ENCODE measurements around the gene IFNL2.
"Not testable (repeated sequence)": the region's sequence is repeated elsewhere in the genome, so short reads cannot be mapped to it uniquely, and the experiment has no call there.

The IFNL2 gene

DNA sequence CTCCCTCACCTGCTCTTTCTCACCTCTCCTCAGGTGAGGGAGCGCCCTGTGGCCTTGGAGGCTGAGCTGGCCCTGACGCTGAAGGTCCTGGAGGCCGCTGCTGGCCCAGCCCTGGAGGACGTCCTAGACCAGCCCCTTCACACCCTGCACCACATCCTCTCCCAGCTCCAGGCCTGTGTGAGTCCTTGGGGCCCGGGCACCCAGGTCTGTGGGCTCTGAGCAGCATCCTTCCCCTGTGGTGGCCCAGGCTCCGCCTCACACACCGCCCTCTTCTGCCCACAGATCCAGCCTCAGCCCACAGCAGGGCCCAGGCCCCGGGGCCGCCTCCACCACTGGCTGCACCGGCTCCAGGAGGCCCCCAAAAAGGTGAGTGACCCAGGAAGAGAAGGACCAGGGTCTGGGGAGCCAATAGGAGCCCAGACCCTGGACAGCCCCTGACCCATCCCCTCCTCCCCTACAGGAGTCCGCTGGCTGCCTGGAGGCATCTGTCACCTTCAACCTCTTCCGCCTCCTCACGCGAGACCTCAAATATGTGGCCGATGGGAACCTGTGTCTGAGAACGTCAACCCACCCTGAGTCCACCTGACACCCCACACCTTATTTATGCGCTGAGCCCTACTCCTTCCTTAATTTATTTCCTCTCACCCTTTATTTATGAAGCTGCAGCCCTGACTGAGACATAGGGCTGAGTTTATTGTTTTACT is 29.9 kb downstream of the IFNL2 start:
- no peak for DNase-seq

DNA sequence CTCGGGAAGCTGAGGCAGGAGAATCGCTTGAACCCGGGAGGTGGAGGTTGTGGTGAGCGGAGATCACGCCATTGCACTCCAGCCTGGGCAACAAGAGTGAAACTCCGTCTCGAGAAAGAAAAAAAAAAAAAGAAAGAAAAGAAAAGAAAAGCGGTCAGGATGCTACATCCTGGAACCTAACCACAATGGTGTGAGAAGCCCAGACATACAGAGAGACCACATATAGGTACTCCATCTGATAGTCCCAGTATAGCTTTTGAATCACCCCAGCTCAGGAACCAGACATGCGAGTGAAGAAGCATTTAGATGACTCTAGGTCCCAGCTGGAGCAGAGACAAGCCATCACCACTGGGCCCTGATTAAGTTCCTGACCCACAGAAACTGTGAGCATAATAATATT is 31.2 kb downstream of the IFNL2 start:
- DNase-seq, result no peak

DNA sequence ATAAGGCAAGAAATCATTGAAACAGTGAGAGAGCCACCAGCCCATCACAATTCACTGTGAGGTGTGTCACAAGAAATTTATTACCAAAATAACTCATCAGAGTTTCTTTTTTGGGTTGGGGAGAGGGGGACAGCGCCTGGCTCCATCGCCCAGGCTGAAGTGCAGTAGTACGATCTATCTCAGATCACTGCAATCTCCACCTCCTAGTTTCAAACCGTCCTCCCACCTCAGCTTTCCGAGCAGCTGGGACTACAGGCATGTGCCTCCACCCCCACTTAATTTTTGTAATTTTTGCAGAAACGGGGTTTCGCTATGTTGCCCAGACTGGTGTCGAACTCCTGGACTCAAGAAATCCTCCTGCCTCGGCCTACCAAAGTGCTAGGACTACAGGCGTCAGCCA is 31.6 kb downstream of the IFNL2 start:
- no peak for DNase-seq

DNA sequence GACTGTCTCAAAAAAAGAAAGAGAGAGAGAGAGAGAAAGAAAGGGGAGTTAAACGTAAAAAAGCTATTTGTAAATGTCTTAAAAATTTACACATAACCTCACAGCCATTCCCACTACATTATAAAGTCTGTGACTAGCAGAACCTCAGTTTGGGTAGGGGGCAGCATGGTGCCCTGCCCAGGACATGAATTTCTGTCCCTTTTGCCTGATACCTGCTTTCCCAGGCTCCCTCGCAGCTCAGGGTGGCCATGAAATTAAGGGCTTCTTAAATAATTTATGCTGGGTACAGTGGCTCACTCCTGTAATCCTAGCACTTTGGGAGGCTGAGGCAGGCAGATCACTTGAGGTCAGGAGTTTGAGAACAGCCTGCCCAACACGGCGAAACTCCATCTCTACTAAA is 32.8 kb downstream of the IFNL2 start:
- no peak for DNase-seq

DNA sequence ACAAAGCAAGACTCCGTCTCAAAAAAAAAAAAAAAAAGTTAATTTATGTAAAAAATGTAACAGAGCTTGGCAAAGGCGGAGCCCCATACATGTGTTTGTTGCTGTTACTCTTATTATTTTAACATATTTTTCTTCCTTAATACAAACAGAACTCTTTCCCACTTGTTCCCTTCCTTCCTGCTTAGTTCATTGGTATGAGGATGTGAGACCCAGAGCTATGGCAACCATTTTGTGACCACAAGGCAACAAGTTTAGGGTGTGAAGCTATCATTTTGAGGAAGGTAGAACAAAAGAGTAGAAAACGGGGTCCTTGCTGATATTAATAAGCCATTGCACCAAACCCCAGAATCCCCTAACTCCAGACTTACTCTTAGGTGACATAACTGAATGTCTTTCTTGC is 33.4 kb downstream of the IFNL2 start:
- no peak for DNase-seq

DNA sequence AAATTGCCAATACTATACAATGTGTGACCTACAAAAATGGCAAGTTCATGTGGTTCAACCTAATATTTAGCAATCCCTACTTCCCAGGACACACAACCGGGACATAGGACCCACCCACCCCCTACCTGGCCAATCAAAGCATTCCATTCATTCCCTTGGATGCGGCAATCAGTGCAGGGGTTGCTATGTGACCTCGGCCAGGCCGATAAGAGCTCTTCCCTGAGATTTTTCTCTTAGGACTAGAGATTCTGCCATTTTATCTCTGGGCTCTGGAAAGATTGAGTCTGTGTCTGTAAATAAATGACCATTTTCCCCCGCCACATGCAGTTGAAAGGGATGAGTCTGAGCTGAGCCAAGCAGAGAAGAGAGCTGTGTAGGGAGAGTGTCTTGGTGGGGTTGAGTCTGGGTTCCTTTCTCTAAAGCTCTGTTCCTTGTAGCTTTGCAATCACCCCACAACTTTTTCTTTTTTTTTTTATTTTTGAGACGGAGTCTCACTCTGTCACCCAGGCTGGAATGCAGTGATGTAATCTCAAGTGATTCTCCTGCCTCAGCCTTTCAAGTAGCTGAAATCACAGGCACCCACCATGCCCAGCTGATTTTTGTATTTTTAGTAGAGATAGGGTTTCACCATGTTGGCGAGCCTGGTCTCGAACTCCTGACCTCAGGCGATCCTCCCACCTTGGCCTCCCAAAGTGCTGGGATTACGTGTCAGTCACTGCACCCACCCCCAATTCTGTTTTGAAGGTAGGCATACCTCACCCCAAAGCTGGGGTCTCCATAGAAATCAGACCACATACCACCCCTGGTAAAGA is 35.4 kb downstream of the IFNL2 start:
- no peak for DNase-seq

DNA sequence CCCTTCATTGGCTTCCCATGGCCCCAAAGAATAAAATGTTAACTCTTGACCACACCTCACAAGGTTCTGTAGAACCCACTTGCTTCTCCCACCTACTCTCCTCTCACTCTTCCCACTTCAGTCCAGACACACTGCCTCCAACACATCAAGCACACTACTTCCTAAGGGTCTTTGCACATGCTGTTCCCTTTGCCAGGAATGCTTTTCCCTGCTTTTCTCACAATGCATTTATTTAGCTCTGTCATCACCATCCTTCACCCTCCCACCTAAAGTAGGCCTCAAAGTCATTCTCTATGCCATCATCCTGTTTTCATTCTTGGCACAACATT is 36.0 kb downstream of the IFNL2 start:
- no peak for DNase-seq

DNA sequence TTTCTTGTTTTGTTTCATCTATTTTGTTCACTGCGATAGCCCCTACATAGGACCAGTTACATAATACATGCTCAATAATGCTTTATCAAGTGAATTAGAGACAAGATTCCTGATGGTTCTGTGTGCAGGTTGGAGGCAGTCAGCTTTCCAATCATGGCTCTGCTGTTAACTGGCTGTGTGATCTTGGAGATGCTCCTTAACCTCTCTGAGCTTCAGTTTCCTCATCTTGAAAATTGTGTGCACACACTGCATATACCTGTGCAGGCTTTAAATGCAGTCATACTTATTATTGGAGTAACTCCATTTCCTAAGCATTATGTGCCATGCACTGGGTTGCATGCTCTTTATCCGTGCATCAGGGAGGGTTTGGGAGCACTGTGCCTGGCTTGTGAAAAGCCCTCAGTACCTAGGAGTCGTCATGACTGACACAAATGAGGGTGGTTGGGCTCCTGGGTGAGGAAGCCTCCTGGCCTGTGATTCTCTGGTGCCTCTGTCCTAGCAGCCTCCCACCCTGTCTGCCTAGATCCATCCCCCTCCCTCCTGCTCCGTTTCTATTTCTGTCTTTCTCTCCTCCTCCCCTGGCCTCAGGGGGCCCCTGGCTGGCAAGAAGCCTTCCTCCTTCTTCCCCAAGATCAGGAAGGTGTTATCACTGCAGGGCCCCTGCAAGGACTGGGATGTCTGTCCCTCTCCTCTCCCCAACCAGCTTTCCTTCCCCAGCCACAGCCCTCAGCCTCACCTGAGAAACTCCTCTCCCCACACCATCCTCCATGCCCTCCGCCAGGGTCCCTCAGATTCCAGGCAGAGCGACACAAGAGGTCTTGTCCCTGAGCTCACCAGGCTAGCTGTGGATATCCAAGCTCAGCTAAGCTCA is 36.7 kb downstream of the IFNL2 start:
- DNase-seq, result no peak

DNA sequence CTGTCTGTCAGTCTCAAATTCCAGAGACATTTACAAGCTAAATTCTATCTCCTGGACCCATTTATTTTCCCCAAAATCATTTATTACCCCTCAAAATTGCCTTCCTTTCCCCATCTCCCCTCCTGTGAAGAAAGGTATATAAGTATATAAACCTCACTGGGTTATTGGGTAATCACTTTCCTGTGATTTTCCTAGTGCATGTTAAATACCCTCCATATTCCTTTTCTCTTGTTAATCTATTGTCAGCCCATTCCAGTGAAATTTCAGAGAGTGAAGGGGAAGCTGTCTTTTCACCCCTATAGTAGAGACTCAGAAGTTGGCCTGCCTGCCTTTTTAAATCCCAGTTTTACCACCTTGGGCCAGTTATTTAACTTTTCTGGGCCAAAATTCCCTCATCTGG is 37.9 kb downstream of the IFNL2 start:
- no peak for DNase-seq

DNA sequence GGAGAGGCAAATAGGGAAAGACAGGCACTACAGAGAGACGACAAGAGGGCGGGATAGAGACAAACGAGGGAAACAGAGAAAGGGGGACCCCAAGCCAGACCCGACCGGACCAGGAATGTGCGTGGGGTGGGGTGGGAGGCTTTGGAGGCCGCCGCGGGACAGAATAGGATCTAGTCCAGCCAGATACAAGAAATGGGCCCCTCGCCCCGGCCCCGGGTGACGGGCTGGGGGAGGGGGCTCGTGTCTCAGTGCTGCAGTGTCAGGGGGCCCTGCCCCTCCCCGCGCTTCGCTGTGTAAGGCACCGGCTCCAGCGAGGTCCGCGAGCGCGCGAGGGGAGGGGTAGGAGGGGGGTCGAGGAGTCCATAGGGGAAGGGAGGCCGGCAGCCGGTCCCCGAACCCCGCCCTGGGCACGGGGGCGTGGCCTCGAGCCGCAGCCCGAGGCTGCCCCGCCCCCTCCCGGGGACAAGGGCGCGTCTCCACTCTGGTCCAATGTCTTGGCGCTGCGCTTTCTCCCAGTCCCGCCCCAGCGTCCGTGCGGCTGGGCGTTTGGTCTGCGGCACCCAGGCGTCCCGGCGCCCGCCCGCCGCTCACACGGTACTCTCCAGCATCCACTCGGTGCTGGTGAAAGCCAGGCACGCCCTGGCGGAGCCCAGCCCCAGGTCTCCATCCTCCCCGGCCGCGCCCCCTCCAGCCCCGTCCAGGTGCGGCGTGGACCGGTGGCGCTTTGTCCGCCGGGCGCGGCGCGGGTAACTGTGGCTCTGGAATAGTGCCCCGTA is 39.0 kb downstream of the IFNL2 start:
- no peak for DNase-seq

DNA sequence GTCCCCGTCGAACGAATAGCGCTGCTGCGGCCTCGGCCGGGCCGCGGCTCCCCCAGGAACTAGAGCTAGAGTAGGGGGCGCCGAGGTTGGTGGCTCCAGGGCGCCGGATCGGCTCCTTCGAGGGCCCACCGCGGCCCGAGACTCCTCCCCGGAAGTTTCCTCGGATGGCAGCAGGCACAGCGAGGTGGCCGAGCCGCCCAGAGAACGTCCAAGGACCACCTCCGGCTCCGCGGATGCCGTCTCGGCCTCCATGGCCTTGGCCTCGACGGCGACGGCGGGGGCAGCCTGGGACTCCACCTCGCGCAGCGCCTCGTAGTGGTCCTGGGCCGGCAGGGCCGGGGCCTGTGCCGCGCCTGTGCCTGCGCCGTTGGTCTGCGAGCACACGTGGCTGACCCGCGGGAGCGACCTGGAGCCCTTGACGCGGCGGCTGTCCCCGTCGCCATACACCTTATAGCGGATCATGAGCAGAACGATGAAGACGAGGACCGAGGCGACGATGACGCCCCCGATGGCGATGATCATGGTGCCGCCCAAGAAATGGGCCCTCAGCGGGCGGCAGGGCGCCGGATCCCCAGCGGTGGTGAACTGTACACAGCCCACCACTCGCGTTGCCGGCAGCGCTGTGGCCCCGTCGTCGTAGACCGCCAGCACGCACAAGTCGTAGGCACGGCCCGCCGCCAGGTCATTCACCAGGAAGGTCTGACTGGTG is 39.8 kb downstream of the IFNL2 start:
- no peak for DNase-seq

DNA sequence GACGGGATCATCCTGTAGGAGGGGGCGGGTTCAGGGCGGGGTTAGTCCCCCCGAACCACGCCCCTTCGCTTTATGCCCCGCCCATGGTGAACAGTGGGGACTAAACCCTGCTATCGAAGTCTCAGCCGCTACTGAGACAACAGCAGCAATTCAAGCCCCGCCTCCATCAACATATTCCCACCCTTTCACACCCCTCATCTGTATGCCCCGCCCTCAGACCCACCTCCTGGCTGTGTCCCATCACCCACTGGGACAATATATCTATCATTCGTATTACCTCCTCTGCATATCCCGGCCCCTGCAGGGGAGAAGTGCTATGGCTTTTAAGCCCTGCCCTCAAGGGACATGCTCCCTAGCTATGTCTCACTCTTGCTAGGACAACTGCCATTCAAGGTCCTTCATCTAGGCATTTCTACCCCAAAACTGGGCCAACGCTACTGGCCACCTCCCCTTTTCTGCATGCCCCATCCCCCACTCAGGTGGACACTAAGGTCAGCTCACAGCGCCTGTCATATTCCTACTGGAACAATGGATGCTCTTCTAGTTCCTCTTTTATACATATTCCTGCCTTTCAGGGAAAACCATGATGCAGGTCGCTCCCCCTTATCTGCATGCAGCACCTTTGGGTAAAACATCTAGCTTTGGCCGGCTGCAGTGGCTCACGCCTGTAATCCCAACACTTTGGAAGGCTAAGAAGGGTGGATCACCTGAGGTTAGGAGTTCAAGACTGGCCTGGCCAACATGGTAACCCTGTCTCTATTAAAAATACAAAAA is 40.5 kb downstream of the IFNL2 start:
- DNase-seq, result no peak

DNA sequence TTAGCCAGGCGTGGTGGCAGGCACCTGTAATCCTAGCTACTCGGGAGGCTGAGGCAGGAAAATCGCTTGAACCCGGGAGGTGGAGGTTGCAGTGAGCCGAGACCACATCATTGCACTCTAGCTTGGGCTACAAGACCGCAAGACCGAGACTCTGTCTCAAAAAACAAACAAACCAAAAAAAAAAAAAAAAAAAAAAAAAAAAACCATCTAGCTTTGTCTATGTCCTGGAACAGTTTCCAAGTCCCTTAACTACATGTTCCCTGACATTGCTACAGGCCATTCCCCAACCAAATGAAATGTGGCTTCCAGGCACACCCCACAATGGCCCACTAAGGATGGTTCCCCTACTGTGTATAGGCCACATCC is 41.1 kb downstream of the IFNL2 start:
- DNase-seq, result not testable (repeated sequence)

DNA sequence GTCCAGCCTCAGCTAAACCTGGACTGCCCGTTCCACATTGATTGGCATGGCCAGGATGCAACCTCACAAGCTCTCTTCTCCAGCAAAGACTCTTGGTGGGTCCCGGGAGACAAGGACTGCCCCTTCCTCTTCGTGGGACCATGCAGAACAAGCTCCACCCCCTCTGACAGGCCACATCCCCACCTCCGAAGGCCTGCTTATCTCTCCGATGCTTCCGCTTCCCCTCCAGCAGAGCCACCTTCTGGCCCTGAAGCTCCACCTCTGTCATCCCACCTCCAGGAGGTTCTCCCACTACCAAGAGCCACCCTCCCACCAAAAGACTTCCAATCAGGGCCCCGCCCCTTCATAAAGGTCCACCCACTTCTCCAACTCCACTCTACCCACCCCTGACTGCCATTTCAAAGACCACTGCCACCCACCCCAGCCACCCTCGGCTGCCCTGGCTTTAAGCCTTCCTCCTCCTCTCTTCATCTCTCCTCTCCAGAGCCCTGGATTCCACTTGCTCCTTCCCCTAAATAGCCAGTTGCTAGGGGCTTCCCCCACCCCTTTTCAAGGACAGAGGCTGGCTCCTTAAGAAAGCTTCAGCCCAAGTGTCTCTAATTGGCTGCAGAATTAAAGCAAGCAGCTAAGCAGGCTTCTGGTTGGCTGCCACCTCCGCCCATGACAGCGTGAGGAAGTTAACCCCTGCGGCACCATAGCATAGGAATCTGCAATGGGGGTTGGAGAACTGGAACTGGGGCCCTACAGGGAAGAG is 42.5 kb downstream of the IFNL2 start:
- DNase-seq, result no peak

DNA sequence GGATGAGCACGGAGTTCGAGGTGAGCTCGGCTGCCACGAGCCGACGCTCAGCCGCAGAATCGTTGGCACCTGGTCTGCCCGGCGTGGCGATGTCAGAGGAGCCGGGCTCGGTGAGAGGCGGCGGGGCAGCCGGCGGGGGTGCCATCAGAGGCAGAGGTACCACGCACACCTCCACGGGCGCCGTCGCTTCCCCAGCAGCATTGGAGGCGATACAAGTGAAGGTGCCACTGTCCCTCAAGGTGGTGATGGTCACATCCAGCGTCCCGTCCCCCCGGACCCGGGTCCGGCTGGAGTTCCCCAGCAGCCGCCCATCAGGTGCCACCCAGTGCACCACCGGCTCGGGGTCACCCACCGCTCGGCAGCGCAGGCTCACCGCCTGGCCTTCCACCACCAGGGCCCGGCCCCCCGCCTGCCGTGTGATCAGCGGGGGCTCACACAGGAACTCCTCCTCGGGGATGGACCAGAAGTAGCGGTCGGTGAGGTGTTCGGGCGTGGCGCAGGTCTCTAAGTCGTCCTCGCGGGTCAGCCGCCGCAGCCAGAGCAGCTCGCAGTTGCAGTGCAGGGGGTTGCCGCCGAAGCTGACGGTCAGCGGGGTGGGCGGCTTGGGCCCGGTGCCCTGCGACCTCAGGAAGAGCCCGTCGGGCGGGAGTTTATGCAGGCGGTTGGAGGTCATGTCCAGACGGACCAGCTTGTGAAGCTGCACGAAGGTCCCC is 46.0 kb downstream of the IFNL2 start:
- no peak for DNase-seq

DNA sequence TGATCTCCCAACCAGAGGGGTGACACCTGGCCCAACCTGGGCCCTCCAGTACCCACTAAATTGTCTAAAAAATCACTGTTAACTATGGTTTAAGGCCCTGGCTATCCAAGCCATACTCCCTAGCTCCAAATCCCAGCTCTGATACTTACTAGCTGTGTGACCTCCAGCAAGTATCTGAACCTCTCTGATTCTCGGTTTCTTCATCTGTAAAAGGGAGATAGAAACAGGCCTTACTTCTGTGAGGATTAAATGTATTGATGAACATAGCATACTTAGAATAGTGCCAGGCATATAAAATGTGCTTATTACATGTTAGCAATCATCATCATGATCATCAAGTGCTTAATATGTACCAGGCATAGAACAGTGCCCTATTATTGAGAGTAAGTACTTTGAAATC is 47.7 kb downstream of the IFNL2 start:
- DNase-seq, result no peak

DNA sequence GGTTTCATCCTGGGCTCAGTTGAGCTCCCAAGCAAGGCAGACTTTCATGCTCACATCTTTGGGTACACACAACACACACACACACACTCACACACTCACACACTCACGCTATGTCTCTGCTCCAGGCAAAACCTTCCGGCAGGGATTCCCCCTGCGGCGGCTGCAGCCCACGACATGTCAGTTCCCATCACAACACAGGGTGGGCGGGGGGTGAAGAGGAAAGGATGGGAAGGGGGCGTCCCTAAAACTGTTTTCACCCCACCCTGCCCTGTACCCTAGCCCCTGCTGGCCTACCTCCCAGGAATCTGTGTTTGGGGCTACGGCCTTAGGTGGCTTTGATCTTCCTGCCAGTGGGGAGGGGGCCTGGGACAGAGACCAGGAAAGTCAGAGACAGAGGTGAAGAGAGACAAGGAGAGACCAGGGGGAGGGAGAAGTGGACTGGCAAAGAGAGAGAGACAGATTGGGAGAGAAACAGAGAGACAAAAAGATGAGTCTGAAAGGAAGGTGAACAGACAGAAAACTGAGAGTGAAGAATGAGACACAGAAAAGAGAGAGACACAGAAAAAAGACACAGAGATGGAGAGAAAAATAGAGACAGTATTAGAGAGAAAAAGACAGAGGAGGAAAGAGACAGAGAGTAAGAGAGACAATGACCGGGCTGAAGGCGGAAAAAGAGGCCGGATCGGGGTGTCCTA is 48.6 kb downstream of the IFNL2 start:
- DNase-seq, result no peak

DNA sequence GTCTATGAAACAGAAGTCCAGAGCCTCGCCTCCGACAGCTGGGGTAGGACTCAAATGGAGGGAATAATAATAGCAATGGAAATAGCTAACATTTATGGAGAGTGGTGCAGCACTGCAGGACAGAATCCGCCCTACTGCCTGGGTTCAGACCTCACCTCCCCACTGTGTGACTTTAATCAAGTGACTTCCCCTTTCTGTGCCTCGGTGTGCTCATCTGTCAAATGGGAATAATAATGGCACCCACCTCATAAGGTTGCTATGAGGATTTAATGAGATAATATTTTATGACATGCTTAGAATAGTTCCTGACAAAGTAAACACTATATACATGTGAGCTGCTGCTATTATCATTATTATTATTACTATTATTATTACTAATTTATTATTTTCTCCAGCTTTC is 49.3 kb downstream of the IFNL2 start:
- DNase-seq, result no peak

DNA sequence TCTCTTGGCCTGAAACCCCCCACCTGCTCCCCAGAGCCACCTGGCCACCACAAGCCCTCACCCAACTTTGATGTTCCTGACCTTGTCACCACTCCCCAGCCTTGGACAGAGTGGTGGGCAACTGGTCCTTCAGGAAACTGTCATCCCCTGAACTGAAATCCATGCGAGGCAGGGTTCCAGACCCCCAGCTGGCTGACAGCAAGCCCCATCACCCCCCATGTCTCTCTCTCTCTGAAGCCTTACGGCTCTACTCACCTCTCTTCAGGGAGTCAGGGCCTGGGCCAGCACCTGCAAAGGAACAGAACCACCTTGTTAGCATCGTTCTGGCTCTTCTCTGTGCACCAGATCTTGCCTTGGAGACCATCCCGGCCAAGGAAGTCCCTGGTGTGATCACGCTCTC is 49.9 kb downstream of the IFNL2 start:
- DNase-seq, result no peak

DNA sequence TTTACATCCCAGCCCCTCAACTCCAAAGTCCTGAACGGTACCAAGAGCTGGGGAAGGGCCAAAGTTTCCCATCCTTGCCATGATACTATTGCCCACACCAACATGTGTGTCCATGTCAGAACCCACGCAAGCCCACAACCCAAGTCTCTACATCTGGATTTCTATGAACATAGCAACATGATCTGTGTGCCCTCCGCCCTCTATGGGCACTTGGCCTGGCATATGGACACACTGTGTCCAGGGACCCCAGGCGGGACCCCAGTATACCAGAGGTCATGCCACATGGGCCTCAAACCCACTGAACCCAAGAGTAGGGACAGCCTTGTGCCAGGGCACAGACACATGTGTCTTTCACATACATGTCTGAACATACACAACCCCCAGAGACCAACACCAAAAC is 50.5 kb downstream of the IFNL2 start:
- no peak for DNase-seq

Data from activated naive CD4-positive, alpha-beta T cell treated with anti-CD3 and anti-CD28 coated beads, Interleukin-2, amount 50 U/mL, for 16 hours (primary cell).